SK-N-MC (cell line): ENCODE results near the gene CDKN2B-AS1.

ENCODE experiments used
- DNase-seq: peaks from one replicate; pipeline ENCODE4 v3.0.0-alpha.2; 2011; ENCODE audit warnings: low read depth, low spot score
- H3K27ac ChIP-seq: fragments of 200-600 bp; sonication (generic); 2 replicates; pipeline ENCODE4 v1.5.1; 2016; ENCODE audit warnings: mixed run types
- H3K36me3 ChIP-seq: fragments of 200-600 bp; sonication (generic); 2 replicates; pipeline ENCODE4 v1.6.1; 2017; ENCODE audit warnings: antibody characterized with exemption, low read length, mixed read lengths; ENCODE audit not compliant: insufficient read depth
- H3K4me3 ChIP-seq: fragments of 200-600 bp; sonication (generic); 2 replicates; pipeline ENCODE4 v1.5.1; 2016
- H3K9ac ChIP-seq: fragments of 200-600 bp; sonication (generic); 2 replicates; pipeline ENCODE4 v1.8.0; 2017; ENCODE audit warnings: mixed run types, mixed read lengths; ENCODE audit not compliant: insufficient read length
- H3K9me3 ChIP-seq: fragments of 200-600 bp; sonication (generic); 2 replicates; pipeline ENCODE4 v1.6.1; 2017; ENCODE audit warnings: low read depth, mild to moderate bottlenecking, antibody characterized with exemption, low read length, moderate library complexity, mixed read lengths
- EZH2 ChIP-seq: fragments of 200-600 bp; sonication (generic); IDR thresholded peaks from one replicate; pipeline ENCODE4 v1.6.1; 2017; ENCODE audit warnings: antibody characterized with exemption
- FOXP2 ChIP-seq: optimal IDR thresholded peaks from 2 replicates; pipeline ENCODE3; 2011; ENCODE audit warnings: mild to moderate bottlenecking, moderate library complexity; ENCODE audit not compliant: insufficient read depth; ENCODE audit errors: extremely low read length, control extremely low read depth
- POLR2AphosphoS5 ChIP-seq: IDR thresholded peaks from 2 replicates; pipeline ENCODE4 v1.6.1; 2012; ENCODE audit warnings: mild to moderate bottlenecking, low read depth, low read length, borderline replicate concordance

The CDKN2B-AS1 gene

DNA sequence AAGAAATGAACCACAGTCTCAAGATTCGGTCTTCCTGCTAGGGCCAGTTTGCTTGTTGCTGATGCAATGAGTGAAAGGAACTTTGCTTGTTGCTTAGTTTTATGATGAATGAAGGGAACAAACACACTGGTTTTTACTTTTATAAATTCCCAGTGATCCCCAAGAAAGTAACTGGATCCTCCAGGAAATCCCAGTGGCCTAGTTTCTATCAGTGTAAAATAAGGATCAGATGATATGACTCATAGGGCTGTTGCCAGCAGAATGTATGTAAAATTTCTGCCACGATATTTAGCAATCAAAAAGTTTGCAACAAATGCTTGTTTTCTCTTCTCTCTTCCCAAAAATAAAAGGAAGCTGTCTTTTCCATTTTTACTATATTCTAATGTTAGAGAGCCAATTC is 174.7 kb downstream of the CDKN2B-AS1 start:
- H3K9me3 ChIP-seq, result no peaks in the 10 kb centered on the region
- no peak overlapping the region for H3K9ac ChIP-seq
- H3K27ac ChIP-seq, result no peak overlapping the region
- H3K36me3 ChIP-seq, result no peaks in the 10 kb centered on the region
- DNase-seq, result no peak
- TF ChIP-seq FOXP2 (no peak), EZH2 (no peak), POLR2AphosphoS5 (no peak)
- no peak overlapping the region for H3K4me3 ChIP-seq

DNA sequence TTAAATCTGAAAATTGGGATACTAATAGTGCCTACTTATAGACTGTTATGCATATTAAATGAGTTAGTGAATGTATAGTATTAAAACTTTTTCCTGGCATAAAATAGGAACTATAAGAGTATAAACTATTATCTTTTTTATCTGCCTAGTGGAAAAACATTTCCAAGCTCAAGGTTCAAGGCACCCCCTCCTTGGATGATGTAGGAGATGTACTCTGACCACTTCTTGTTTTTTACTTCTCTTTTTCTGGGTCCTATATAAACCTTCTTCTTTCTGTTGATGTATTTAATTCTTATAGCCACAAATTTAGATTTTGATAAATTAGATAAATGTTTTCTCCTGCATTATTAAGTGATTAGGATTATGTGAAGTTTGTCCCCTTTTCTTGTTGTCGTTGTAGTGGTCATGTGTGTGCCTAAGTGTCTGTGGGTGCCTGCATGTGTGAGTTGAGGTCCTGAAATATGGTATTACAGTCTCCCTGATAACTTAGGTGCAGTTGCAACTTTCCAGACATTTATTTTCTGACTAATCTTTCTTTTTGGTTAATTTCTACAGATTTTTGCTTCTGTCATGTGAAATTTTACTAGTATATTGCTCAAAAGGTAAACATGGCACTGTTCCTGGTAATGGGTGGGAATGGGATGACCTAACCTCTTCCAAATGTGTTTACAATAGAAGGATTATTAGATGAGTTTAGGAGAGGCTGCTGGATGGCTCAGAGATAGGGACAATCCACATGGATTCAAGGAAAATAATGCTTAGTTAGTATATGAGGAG is 175.3 kb downstream of the CDKN2B-AS1 start:
- DNase-seq, result no peak
- TF ChIP-seq FOXP2 (no peak), EZH2 (no peak), POLR2AphosphoS5 (no peak)
- Histone ChIP-seq H3K9ac (no peak overlapping the region), H3K36me3 (no peaks in the 10 kb centered on the region), H3K9me3 (no peaks in the 10 kb centered on the region), H3K4me3 (no peak overlapping the region), H3K27ac (no peak overlapping the region)
